Bronchial epithelial cell (primary cell): ENCODE results near the gene NDUFA3. TPM values are rescaled to one million over a fixed set of nuclear protein-coding genes. Genes with fewer than 3 reads are reported as not detected.

Experiments used
- DNase-seq: peaks from one replicate; pipeline ENCODE4 v3.0.0-alpha.2; 2010; ENCODE audit warnings: low read depth
- FAIRE-seq: peaks from 2 replicates; lab custom pipeline; 2011; peaks lifted over from hg19 to GRCh38; lab: Jason Lieb, UNC
- H3K27me3 ChIP-seq: 2 replicates; pipeline ENCODE4 v1.5.1; 2011; ENCODE audit warnings: low read length; ENCODE audit not compliant: control insufficient read depth, insufficient read depth
- H3K36me3 ChIP-seq: 2 replicates; pipeline ENCODE4 v1.5.1; 2011; ENCODE audit warnings: low read length; ENCODE audit not compliant: control insufficient read depth, insufficient read depth
- H3K4me3 ChIP-seq: 2 replicates; pipeline ENCODE4 v1.5.1; 2011; ENCODE audit warnings: mild to moderate bottlenecking, low read depth, low read length, control low read depth
- total RNA-seq: library from RNA; depleted of rRNA; stranded (reverse); fragments of >200 nt; gene quantifications from 2 replicates; pipeline ENCODE4 v1.2.1, GENCODE V29; 2014
- TF ChIP-seq, protein P1 (sequence below): IDR thresholded peaks from 2 replicates; pipeline ENCODE4 v1.5.1; 2011; ENCODE audit warnings: mild to moderate bottlenecking, moderate library complexity, low read length, control low read depth, inconsistent platforms; ENCODE audit not compliant: insufficient read depth, severe bottlenecking

Gene NDUFA3
- total RNA-seq, 1 donor from 2014 or later: 6.1 TPM

DNA sequence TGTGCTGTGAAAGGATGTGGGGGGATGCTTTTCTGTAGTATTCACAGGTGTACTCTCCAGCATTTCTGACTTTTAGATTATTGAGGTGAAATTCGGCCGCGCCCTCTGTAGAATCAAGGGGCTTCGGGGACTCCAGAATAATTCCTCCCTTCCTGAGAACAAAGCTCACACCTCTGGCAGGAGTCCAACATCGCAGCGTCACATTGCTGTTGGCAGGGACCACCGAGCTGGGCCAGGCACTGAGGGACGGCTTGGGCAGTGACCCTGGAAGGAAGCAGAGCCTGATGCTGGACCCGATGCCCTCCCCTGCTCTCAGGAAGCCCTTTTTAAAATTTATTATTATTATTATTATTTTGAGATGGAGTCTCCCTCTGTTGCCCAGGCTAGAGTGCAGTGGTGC lies 27.8 kb upstream of the NDUFA3 start:
- Histone ChIP-seq H3K27me3 (no peaks in the 10 kb centered on the region), H3K4me3 (no peak overlapping the region), H3K36me3 (no peaks in the 10 kb centered on the region)
- TF ChIP-seq, protein P1, sequence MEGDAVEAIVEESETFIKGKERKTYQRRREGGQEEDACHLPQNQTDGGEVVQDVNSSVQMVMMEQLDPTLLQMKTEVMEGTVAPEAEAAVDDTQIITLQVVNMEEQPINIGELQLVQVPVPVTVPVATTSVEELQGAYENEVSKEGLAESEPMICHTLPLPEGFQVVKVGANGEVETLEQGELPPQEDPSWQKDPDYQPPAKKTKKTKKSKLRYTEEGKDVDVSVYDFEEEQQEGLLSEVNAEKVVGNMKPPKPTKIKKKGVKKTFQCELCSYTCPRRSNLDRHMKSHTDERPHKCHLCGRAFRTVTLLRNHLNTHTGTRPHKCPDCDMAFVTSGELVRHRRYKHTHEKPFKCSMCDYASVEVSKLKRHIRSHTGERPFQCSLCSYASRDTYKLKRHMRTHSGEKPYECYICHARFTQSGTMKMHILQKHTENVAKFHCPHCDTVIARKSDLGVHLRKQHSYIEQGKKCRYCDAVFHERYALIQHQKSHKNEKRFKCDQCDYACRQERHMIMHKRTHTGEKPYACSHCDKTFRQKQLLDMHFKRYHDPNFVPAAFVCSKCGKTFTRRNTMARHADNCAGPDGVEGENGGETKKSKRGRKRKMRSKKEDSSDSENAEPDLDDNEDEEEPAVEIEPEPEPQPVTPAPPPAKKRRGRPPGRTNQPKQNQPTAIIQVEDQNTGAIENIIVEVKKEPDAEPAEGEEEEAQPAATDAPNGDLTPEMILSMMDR: no peak
- DNase-seq (no peak), FAIRE-seq (no peak)

DNA sequence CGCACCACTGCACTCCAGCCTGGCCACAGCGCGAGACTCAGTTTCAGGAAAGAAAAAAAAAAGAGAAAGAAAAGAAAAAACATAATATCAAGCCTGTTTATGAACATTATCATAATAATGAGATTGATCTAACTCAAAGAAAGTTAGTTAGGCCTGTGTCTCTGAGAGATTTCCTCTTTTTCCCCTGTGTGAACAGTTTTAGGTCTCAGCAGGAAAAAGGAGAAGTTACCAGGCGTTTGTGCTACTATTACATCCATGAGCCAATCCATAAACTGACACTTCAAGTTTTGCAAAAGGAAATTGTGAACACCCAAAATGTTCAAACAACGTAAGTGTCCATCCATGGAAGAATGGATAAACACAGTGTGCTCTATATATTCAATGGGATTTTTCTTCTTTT lies 25.3 kb upstream of the NDUFA3 start:
- no peak for FAIRE-seq
- no peak for DNase-seq
- TF ChIP-seq, protein P1: no peak
- Histone ChIP-seq H3K27me3 (no peaks in the 10 kb centered on the region), H3K4me3 (no peak overlapping the region), H3K36me3 (no peaks in the 10 kb centered on the region)

DNA sequence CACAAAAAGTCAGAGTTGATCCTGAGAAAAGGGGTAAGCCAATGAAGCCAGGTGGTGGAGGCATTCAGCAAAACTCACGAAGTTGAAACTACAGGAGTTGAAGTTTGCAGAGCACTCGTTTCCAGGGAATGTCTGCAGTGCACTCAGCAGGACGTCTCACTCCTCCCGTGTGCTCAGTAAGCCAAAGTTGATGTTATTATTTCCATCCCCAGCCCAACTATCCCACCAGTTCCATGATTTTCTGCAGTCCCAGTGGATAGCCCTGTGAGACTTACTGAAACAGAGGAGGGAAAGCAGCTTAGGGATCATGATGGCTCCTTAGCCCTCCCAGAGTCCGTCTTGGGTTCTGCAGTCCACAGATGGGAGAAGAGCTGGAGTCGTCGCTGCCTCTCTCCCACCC lies 21.6 kb upstream of the NDUFA3 start, which contains the start of gene TARM1:
TSS of gene TARM1 (minus strand) at position 334 of the 400 bp plus-strand sequence. CDS start at position 309, 25 bp downstream.
- Histone ChIP-seq H3K27me3 (no peaks in the 10 kb centered on the region), H3K4me3 (no peak within 1 kb of the TSS), H3K36me3 (no peaks in the 10 kb centered on the region)
- TF ChIP-seq, protein P1: no peak
- DNase-seq (no peak), FAIRE-seq (no peak)

DNA sequence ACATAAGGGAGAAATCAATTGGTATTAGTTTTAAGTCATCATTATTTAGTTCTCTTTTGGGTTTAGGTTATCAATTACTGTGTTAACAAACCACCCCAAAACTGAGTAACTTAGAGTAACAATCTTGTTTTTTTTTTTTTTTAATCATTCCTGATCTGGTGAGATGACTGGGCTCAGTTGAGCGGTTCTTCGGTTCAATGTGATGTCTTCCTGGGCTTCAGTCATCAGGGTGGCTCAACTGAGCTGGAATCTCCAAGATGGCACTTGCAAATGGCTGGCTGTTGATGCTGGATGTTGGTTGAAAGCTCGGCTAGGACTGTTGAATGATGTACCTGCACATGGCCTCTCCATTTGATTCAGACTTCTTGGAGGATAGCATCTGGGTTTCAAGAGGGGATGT lies 18.2 kb upstream of the NDUFA3 start:
- TF ChIP-seq, protein P1: no peak
- FAIRE-seq: no peak
- Histone ChIP-seq H3K27me3 (no peaks in the 10 kb centered on the region), H3K4me3 (no peak overlapping the region), H3K36me3 (no peaks in the 10 kb centered on the region)
- DNase-seq: no peak

DNA sequence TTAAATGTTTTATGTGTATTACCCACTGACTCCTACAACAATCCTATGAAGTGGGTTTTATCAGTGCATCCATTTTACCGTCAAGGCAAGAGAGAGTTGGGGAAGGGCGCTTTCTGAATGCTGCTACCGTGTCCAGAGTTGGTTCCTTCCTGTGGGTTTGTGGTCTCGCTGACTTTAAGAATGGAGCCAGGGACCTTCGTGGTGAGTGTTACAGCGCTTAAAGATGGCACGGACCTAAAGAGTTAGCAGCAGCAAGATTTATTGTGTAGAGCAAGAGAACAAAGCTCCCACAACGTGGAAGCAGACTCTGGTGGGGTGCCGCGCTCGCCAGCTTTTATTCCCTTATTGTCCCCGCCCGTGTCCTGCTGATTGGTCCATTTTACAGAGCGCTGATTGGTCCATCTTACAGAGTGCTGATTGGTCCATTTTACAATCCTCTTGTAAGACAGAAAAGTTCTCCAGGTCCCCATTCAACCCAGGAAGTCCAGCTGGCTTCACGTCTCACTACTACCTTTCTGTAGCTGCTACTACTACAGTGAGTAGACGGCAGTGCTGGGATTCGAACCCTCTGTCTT lies 8.1 kb upstream of the NDUFA3 start:
- H3K27me3 ChIP-seq: no peaks in the 10 kb centered on the region
- no peaks in the 10 kb centered on the region for H3K36me3 ChIP-seq
- no peak overlapping the region for H3K4me3 ChIP-seq
- TF ChIP-seq, protein P1: no peak
- DNase-seq (no peak), FAIRE-seq (no peak)
